Endothelial cell (in vitro differentiated cells): ENCODE measurements around the gene AKR1A1. TPM values are rescaled to one million over a fixed set of nuclear protein-coding genes. Genes with fewer than 3 reads are reported as not detected.

Experiments used
- DNase-seq: peaks from one replicate; pipeline ENCODE4 v3.0.0; 2021; ENCODE audit warnings: low spot score
- H3K27ac Mint-ChIP-seq: one replicate; pipeline ENCODE4 v1.8.0; 2021; ENCODE audit warnings: mixed read lengths, inconsistent platforms; ENCODE audit not compliant: unreplicated experiment
- H3K27me3 Mint-ChIP-seq: one replicate; pipeline ENCODE4 v1.8.0; 2021; ENCODE audit warnings: mild to moderate bottlenecking, moderate library complexity, mixed read lengths, inconsistent platforms; ENCODE audit not compliant: unreplicated experiment
- H3K36me3 Mint-ChIP-seq: one replicate; pipeline ENCODE4 v1.8.0; 2021; ENCODE audit warnings: mild to moderate bottlenecking, low read depth, mixed read lengths, inconsistent platforms; ENCODE audit not compliant: unreplicated experiment
- H3K4me1 Mint-ChIP-seq: one replicate; pipeline ENCODE4 v1.8.0; 2021; ENCODE audit warnings: mild to moderate bottlenecking, mixed read lengths, inconsistent platforms; ENCODE audit not compliant: unreplicated experiment
- H3K4me3 Mint-ChIP-seq: one replicate; pipeline ENCODE4 v1.8.0; 2021; ENCODE audit warnings: mild to moderate bottlenecking, mixed read lengths, inconsistent platforms; ENCODE audit not compliant: unreplicated experiment
- H3K9me3 Mint-ChIP-seq: one replicate; pipeline ENCODE4 v1.8.0; 2021; ENCODE audit warnings: mixed read lengths, inconsistent platforms; ENCODE audit not compliant: unreplicated experiment
- CTCF ChIP-seq: fragments of 200-600 bp; sonication (generic); IDR thresholded peaks from one replicate; pipeline ENCODE4 v1.5.0; 2021; ENCODE audit warnings: antibody characterized with exemption; ENCODE audit not compliant: unreplicated experiment
- total RNA-seq: library from RNA; stranded (reverse); fragmentation: NEBNext Ultra II Directional; extraction: Animal tissue kit (Norgen Biotek cat#: 25700); gene quantifications from one replicate; pipeline ENCODE4 v1.2.1, GENCODE V29; 2021; ENCODE audit not compliant: unreplicated experiment

AKR1A1 gene
- total RNA-seq, 1 donor from 2014 or later = 125 TPM

- no peaks in the 10 kb centered on the region for H3K27me3 Mint-ChIP-seq
- no peaks in the 10 kb centered on the region for H3K9me3 Mint-ChIP-seq
- TF ChIP-seq CTCF = no peak
- peak overlapping the region; percentile 98 for H3K4me3 Mint-ChIP-seq
- H3K4me1 Mint-ChIP-seq = peaks cover 19% of the 10 kb centered on the region
- H3K27ac Mint-ChIP-seq = no peak overlapping the region
- DNase-seq = no peak
- peaks cover 9% of the 10 kb centered on the region for H3K36me3 Mint-ChIP-seq
Observed at GRCh38 chr1:45551684-45552083, 1.1 kb downstream of the AKR1A1 start.

GRCh38 chr1:45552331-45552730 is 1.7 kb downstream of the AKR1A1 start:
- DNase-seq = no peak
- no peak overlapping the region for H3K27ac Mint-ChIP-seq
- H3K4me1 Mint-ChIP-seq = peaks cover 19% of the 10 kb centered on the region
- H3K27me3 Mint-ChIP-seq = no peaks in the 10 kb centered on the region
- peak overlapping the region; percentile 22 for H3K4me3 Mint-ChIP-seq
- H3K9me3 Mint-ChIP-seq = no peaks in the 10 kb centered on the region
- TF ChIP-seq CTCF = no peak
- peaks cover 9% of the 10 kb centered on the region for H3K36me3 Mint-ChIP-seq

- Mint-ChIP-seq H3K36me3 (peaks cover 9% of the 10 kb centered on the region), H3K9me3 (no peaks in the 10 kb centered on the region), H3K27ac (no peak overlapping the region), H3K4me1 (peaks cover 19% of the 10 kb centered on the region), H3K4me3 (no peak overlapping the region), H3K27me3 (no peaks in the 10 kb centered on the region)
- no peak for DNase-seq
- no peak for TF ChIP-seq CTCF
Observed at GRCh38 chr1:45554198-45554597, 3.6 kb downstream of the AKR1A1 start.

- TF ChIP-seq CTCF = no peak
- peaks cover 11% of the 10 kb centered on the region for H3K36me3 Mint-ChIP-seq
- H3K4me3 Mint-ChIP-seq = no peak overlapping the region
- H3K27ac Mint-ChIP-seq = no peak overlapping the region
- no peaks in the 10 kb centered on the region for H3K27me3 Mint-ChIP-seq
- H3K9me3 Mint-ChIP-seq = no peaks in the 10 kb centered on the region
- peaks cover 6% of the 10 kb centered on the region for H3K4me1 Mint-ChIP-seq
- DNase-seq = no peak
Observed at GRCh38 chr1:45557422-45557944, 6.9 kb downstream of the AKR1A1 start.

- no peak for TF ChIP-seq CTCF
- Mint-ChIP-seq H3K36me3 (peaks cover 30% of the 10 kb centered on the region), H3K4me1 (no peaks in the 10 kb centered on the region), H3K27me3 (peaks cover 6% of the 10 kb centered on the region), H3K9me3 (no peaks in the 10 kb centered on the region), H3K4me3 (no peak overlapping the region), H3K27ac (no peak overlapping the region)
- DNase-seq = no peak
Observed at GRCh38 chr1:45563843-45564242, 13.2 kb downstream of the AKR1A1 start.
